Ascending aorta (tissue), 2 donors: ENCODE data around the gene IL10RB. TPM values are rescaled to one million over a fixed set of nuclear protein-coding genes. Genes with fewer than 3 reads are reported as not detected.

Experiments used
- DNase-seq, 2 donors: peaks; one replicate each; pipeline ENCODE4 v3.0.0-alpha.2; 2019; ENCODE audit warnings: low spot score in 2 of 2
- H3K27ac ChIP-seq, 2 donors: fragments of 200-600 bp; sonication (generic); one replicate each; pipeline ENCODE4 v1.5.1; 2016 to 2017; ENCODE audit warnings: mild to moderate bottlenecking in 1 of 2
- H3K27me3 ChIP-seq: fragments of 200-600 bp; sonication (generic); one replicate; pipeline ENCODE4 v1.5.1; 2017
- H3K36me3 ChIP-seq, 2 donors: fragments of 200-600 bp; sonication (generic); one replicate each; pipeline ENCODE4 v1.5.1; 2016
- H3K4me1 ChIP-seq, 2 donors: fragments of 200-600 bp; sonication (generic); one replicate each; pipeline ENCODE4 v1.5.1; 2016 to 2017; ENCODE audit warnings: mild to moderate bottlenecking in 1 of 2
- H3K4me3 ChIP-seq, 2 donors: fragments of 200-600 bp; sonication (generic); one replicate each; pipeline ENCODE4 v1.5.1; 2016 to 2017; ENCODE audit warnings: mild to moderate bottlenecking in 1 of 2
- H3K9me3 ChIP-seq, 2 donors: fragments of 200-600 bp; sonication (generic); one replicate each; pipeline ENCODE4 v1.5.1; 2016
- CTCF ChIP-seq, 3 experiments: fragments of 200-600 bp in 2 of 3; fragments of 450-650 bp in 1 of 3; sonication (generic) in 2 of 3; IDR thresholded peaks; one replicate each; pipeline ENCODE4 v1.5.1; 2016 to 2019; ENCODE audit warnings: antibody characterized with exemption in 3 of 3, mild to moderate bottlenecking in 1 of 3, moderate library complexity in 1 of 3
- intact Hi-C: fragments of 100-400 bp; cut with DNase I; formaldehyde crosslinking; loops from one replicate; pipeline ENCODE4 v1.15.1; 2023
- total RNA-seq: library from RNA; depleted of rRNA; stranded (reverse); fragments of >200 nt; gene quantifications from one replicate; pipeline ENCODE4 v1.1.0, GENCODE V29; 2016

The IL10RB gene
- total RNA-seq, 1 donor from 2014 or later = 39.1 TPM

- H3K27me3 ChIP-seq = no peaks in the 10 kb centered on the region
- H3K9me3 ChIP-seq = no peaks in the 10 kb centered on the region
- H3K27ac ChIP-seq = peak overlapping the region; percentile 84
- DNase-seq = no peak
- intact Hi-C loops = loop anchor here (5.0 to 10.0 kb wide), 4 partner anchors 65 to 540 kb away; partner anchors contain the start of genes PAXBP1 and SYNJ1
- peaks cover 0 to 10% of the 10 kb centered on the region in 2 donors for H3K4me1 ChIP-seq
- peaks cover 6 to 22% of the 10 kb centered on the region in 2 donors for H3K36me3 ChIP-seq
- no peak for TF ChIP-seq CTCF (IDR thresholded peaks at IDR 0.05)
- peak overlapping the region; percentile 76 to 89 for H3K4me3 ChIP-seq
These were observed 1.1 kb downstream of the IL10RB start for GRCh38 chr21:33267250-33267649.

DNA sequence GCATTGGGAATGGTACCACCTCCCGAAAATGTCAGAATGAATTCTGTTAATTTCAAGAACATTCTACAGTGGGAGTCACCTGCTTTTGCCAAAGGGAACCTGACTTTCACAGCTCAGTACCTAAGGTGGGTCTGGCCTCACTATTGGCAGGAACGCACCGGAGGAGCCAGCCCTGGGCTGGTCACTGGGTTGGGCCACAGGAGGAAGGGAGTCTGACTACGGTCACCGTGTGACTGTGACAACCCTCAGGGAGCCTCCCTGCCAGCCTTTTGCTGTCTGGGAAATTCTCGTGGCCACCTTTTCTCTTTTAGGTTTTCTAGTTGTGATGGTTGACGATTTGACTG, 2.2 kb downstream of the IL10RB start:
- intact Hi-C loops = loop anchor here (5.0 to 10.0 kb wide), 4 partner anchors 66 to 541 kb away; partner anchors contain the start of genes PAXBP1 and SYNJ1
- Histone ChIP-seq H3K27ac (peak overlapping the region in 1 of 2 donors; percentile 84), H3K36me3 (peaks cover 0 to 21% of the 10 kb centered on the region in 2 donors)

GRCh38 chr21:33268737-33269441, 2.7 kb downstream of the IL10RB start:
- Histone ChIP-seq H3K27ac (no peak overlapping the region), H3K36me3 (peaks cover 3 to 23% of the 10 kb centered on the region in 2 donors), H3K9me3 (no peaks in the 10 kb centered on the region), H3K4me1 (peaks cover 0 to 10% of the 10 kb centered on the region in 2 donors), H3K27me3 (no peaks in the 10 kb centered on the region), H3K4me3 (no peak overlapping the region)
- no peak for DNase-seq
- intact Hi-C loops = loop anchor here (5.0 to 10.0 kb wide), 4 partner anchors 67 to 542 kb away; partner anchors contain the start of genes PAXBP1 and SYNJ1
- TF ChIP-seq CTCF (IDR thresholded peaks at IDR 0.05) = no peak

More for the DNA sequence above, 2.2 kb downstream of the IL10RB start:
- no peak for DNase-seq
- H3K9me3 ChIP-seq = no peaks in the 10 kb centered on the region
- H3K27me3 ChIP-seq = no peaks in the 10 kb centered on the region
- peaks cover 0 to 10% of the 10 kb centered on the region in 2 donors for H3K4me1 ChIP-seq
- H3K4me3 ChIP-seq = no peak overlapping the region
- TF ChIP-seq CTCF (IDR thresholded peaks at IDR 0.05) = no peak

- no peak overlapping the region for H3K27ac ChIP-seq
- no peaks in the 10 kb centered on the region for H3K27me3 ChIP-seq
- TF ChIP-seq CTCF (IDR thresholded peaks at IDR 0.05) = no peak
- H3K36me3 ChIP-seq = peaks cover 14 to 33% of the 10 kb centered on the region in 2 donors
- H3K4me3 ChIP-seq = no peak overlapping the region
- intact Hi-C loops = no loop called here
- H3K9me3 ChIP-seq = no peaks in the 10 kb centered on the region
- DNase-seq = peak in 1 of 2 donors; percentile 52
- peaks cover 0 to 10% of the 10 kb centered on the region in 2 donors for H3K4me1 ChIP-seq
These were observed 4.8 kb downstream of the IL10RB start for GRCh38 chr21:33270986-33271385.

- H3K36me3 ChIP-seq = peaks cover 14 to 39% of the 10 kb centered on the region in 2 donors
These were observed 6.9 kb downstream of the IL10RB start for GRCh38 chr21:33273044-33273443.

More at GRCh38 chr21:33273044-33273443, 6.9 kb downstream of the IL10RB start:
- no peak for DNase-seq
- no peaks in the 10 kb centered on the region for H3K9me3 ChIP-seq
- intact Hi-C loops = no loop called here
- no peaks in the 10 kb centered on the region for H3K27me3 ChIP-seq
- no peak overlapping the region for H3K27ac ChIP-seq
- no peak overlapping the region for H3K4me3 ChIP-seq
- H3K4me1 ChIP-seq = no peaks in the 10 kb centered on the region
- TF ChIP-seq CTCF (IDR thresholded peaks at IDR 0.05) = no peak
